Stimulated activated CD8-positive, alpha-beta memory T cell treated with anti-CD3 and anti-CD28 coated beads, Interleukin-15, amount 100 ng/mL, for 4 hours (primary cell): ENCODE measurements around the gene COX18.

ENCODE experiments used
- DNase-seq, 2 donors: peaks; one replicate each; pipeline ENCODE4 v3.0.0-alpha.2; 2020; ENCODE audit warnings: low read depth in 2 of 2

The COX18 gene

GRCh38 chr4:73053076-73053475 is 16.4 kb downstream of the COX18 start:
- DNase-seq: no peak

- DNase-seq: no peak
These were observed 17.9 kb downstream of the COX18 start for GRCh38 chr4:73051625-73052024.

GRCh38 chr4:73045879-73046278 is 23.6 kb downstream of the COX18 start:
- DNase-seq: no peak

- DNase-seq: no peak
These were observed 32.5 kb downstream of the COX18 start for GRCh38 chr4:73037057-73037456.

GRCh38 chr4:73036123-73036522 is 33.4 kb downstream of the COX18 start:
- no peak for DNase-seq

GRCh38 chr4:73034896-73035295 is 34.6 kb downstream of the COX18 start:
- no peak for DNase-seq

- DNase-seq: no peak
These were observed 40.9 kb downstream of the COX18 start for GRCh38 chr4:73028621-73029020.

GRCh38 chr4:73021634-73022033 is 47.9 kb downstream of the COX18 start:
- no peak for DNase-seq

- DNase-seq: no peak
These were observed 50.0 kb downstream of the COX18 start for GRCh38 chr4:73019462-73020047.

GRCh38 chr4:73018595-73018994 is 50.9 kb downstream of the COX18 start:
- DNase-seq: no peak

GRCh38 chr4:73013310-73013709 is 56.2 kb downstream of the COX18 start:
- no peak for DNase-seq

- no peak for DNase-seq
These were observed 56.8 kb downstream of the COX18 start for GRCh38 chr4:73012673-73013072.

- DNase-seq: no peak
These were observed 57.9 kb downstream of the COX18 start for GRCh38 chr4:73011629-73011985.

- no peak for DNase-seq
These were observed 58.5 kb downstream of the COX18 start for GRCh38 chr4:73010789-73011628.

GRCh38 chr4:73007526-73008100 is 61.9 kb downstream of the COX18 start:
- no peak for DNase-seq

GRCh38 chr4:73006286-73006990 is 63.1 kb downstream of the COX18 start:
- DNase-seq: no peak

- DNase-seq: no peak
These were observed 64.0 kb downstream of the COX18 start for GRCh38 chr4:73005514-73005913.
